PC-3 (cell line): ENCODE measurements around the gene ACTMAP. TPM values are rescaled to one million over a fixed set of nuclear protein-coding genes. Genes with fewer than 3 reads are reported as not detected.

Experiments used
- ATAC-seq: fragments of 200-7000 bp; cut with Tn5 transposase; 2 replicates; pipeline ENCODE4 v1.9.1; 2020; ENCODE audit warnings: mild to moderate bottlenecking, moderate library complexity
- BruUV-seq: library from RNA; stranded (reverse); fragments of 400-500 nt; replicated peaks from 2 replicates; lab custom pipeline; 2021; lab: Mats Ljungman, UMichigan
- CTCF ChIA-PET: fragments of 300-600 bp; sonication (Branson Sonifier 250); formaldehyde crosslinking; loops from one replicate; lab custom pipeline; 2022; ENCODE audit warnings: antibody characterized with exemption; lab: Charles Lee
- POLR2A ChIA-PET: fragments of 300-600 bp; sonication (Branson Sonifier 250); formaldehyde crosslinking; loops from one replicate; lab custom pipeline; 2022; ENCODE audit warnings: antibody characterized with exemption; ENCODE audit not compliant: unreplicated experiment; lab: Charles Lee
- DNase-seq: peaks from one replicate; pipeline ENCODE4 v3.0.0-alpha.2; 2015
- H2AFZ ChIP-seq: fragments of 300-600 bp; sonication (generic); 2 replicates; pipeline ENCODE4 v1.6.0; 2016; ENCODE audit warnings: antibody characterized with exemption, low read length
- H3F3A ChIP-seq: fragments of 300-600 bp; sonication (generic); one replicate; pipeline ENCODE4 v1.6.0; 2017; ENCODE audit warnings: antibody characterized with exemption, low read length, control low read depth, mild to moderate bottlenecking; ENCODE audit not compliant: unreplicated experiment
- H3K27ac ChIP-seq: fragments of 300-600 bp; sonication (generic); 2 replicates; pipeline ENCODE4 v1.5.1; 2016; ENCODE audit warnings: mild to moderate bottlenecking, low read length
- H3K27me3 ChIP-seq: fragments of 300-600 bp; sonication (generic); 2 replicates; pipeline ENCODE4 v1.6.1; 2016; ENCODE audit warnings: low read length, mixed read lengths
- H3K36me3 ChIP-seq: fragments of 300-600 bp; sonication (generic); 2 replicates; pipeline ENCODE4 v1.6.1; 2016; ENCODE audit warnings: low read depth, mixed run types, low read length, mixed read lengths
- H3K4me1 ChIP-seq: fragments of 300-600 bp; sonication (generic); 2 replicates; pipeline ENCODE4 v1.5.1; 2016; ENCODE audit warnings: low read length; ENCODE audit not compliant: insufficient read depth
- H3K4me2 ChIP-seq: fragments of 300-600 bp; sonication (generic); 2 replicates; pipeline ENCODE4 v1.6.0; 2016; ENCODE audit warnings: low read length
- H3K4me3 ChIP-seq: fragments of 300-600 bp; sonication (generic); 2 replicates; pipeline ENCODE4 v1.5.1; 2016; ENCODE audit warnings: mild to moderate bottlenecking, low read length, mixed read lengths
- H3K79me2 ChIP-seq: fragments of 300-600 bp; sonication (generic); 2 replicates; pipeline ENCODE4 v1.6.1; 2017; ENCODE audit warnings: low read length, mixed read lengths
- H3K9ac ChIP-seq: fragments of 300-600 bp; sonication (generic); 2 replicates; pipeline ENCODE4 v1.6.0; 2016; ENCODE audit warnings: mild to moderate bottlenecking, low read length
- H3K9me2 ChIP-seq: fragments of 300-600 bp; sonication (generic); replicated peaks from 2 replicates; pipeline ENCODE4 v1.6.1; 2016; ENCODE audit warnings: mixed run types, low read length, mixed read lengths
- H3K9me3 ChIP-seq: fragments of 300-600 bp; sonication (generic); 2 replicates; pipeline ENCODE4 v1.6.1; 2016; ENCODE audit warnings: low read length, mixed read lengths
- H4K20me1 ChIP-seq: fragments of 300-600 bp; sonication (generic); 2 replicates; pipeline ENCODE4 v1.6.1; 2016; ENCODE audit warnings: low read length, mixed read lengths
- EZH2 ChIP-seq: fragments of 300-600 bp; sonication (generic); IDR thresholded peaks from one replicate; pipeline ENCODE4 v1.6.1; 2017; ENCODE audit warnings: antibody characterized with exemption, mild to moderate bottlenecking, low read length; ENCODE audit not compliant: unreplicated experiment
- EZH2phosphoT487 ChIP-seq: fragments of 300-600 bp; sonication (generic); IDR thresholded peaks from 2 replicates; pipeline ENCODE4 v1.6.1; 2018; ENCODE audit warnings: mild to moderate bottlenecking, antibody characterized with exemption, low read length, borderline replicate concordance
- intact Hi-C: fragments of 100-400 bp; cut with micrococcal nuclease; formaldehyde crosslinking; loops from 2 replicates; pipeline ENCODE4 v1.9.0; 2023
- total RNA-seq: library from RNA; depleted of rRNA; stranded (reverse); fragments of >200 nt; gene quantifications from 2 replicates; pipeline ENCODE4 v1.2.3, GENCODE V29; 2014
- TF ChIP-seq, protein P1 (sequence below): fragments of 300-600 bp; sonication (generic); conservative IDR thresholded peaks from 2 replicates; pipeline ENCODE4 v1.5.1; 2017; ENCODE audit warnings: antibody characterized with exemption, low read depth, mild to moderate bottlenecking, low read length

The ACTMAP gene
- total RNA-seq, 1 experiment from 2014 or later, result 0.40 TPM

DNA sequence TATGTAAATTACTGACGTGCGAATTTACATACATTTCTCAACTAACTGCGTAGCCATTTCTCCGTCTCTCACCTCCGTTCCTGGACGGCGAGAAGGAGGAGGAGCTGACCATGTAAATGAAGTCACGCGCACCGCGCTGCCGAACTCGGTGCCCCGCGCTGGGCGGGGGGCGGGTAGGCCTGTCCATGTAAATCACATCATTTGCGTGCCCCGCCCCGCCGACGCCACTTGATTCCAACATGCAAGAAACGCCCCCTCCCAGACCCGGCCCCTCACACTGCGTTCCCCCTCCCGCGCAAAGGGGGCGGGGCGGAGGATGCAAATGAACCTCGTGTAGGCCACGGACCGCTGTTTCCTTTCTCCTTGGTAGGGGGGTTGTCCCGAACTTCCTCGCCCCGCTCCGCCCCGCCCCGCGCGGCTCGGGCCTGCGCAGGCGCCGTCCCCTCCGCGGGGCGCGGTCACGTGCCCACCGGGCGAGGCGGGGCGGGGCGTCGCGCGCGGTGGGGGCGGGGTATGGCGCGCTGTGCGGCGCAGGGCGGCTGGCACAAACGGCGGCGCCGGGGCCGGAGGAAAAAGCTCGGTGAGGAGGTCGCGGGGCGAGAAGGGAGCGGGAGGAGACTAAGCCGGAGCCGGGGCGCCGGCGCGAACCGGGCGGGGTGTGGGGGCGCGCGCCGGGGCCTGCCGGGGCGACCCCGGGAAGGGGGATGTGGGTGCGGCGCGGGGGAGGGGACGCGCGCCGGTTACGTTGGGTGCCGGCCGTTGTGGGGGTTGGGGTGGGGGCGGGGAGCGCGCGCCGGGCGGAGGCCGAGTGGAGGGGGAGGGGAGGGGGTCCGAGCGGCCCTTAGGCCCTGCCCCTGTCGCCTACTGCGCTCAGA is 48.6 kb upstream of the ACTMAP start, which contains the start of gene EGLN2:
Gene EGLN2 (plus strand): TSS at position 509 of the 875 bp plus-strand sequence. CDS start 1,382 bp downstream, outside the sequence.
- H3K27me3 ChIP-seq, result no peaks in the 10 kb centered on the region
- H3K9me2 ChIP-seq, result no peaks in the 10 kb centered on the region
- peak within 1 kb of the TSS; percentile 97 for H2AFZ ChIP-seq
- DNase-seq (peak; percentile 96), ATAC-seq (peak; percentile 87)
- CTCF ChIA-PET, result interaction anchor here (0.5 to 0.6 kb wide), 2 partner anchors 9 to 22 kb away, joined by 3 read pairs; no protein-coding TSS in a partner anchor
- H3K9ac ChIP-seq, result peak within 1 kb of the TSS; percentile 71
- no peaks in the 10 kb centered on the region for H3K9me3 ChIP-seq
- peaks cover 36% of the 10 kb centered on the region for H3K4me1 ChIP-seq
- no peak for TF ChIP-seq EZH2
- TF ChIP-seq EZH2phosphoT487, result no peak
- TF ChIP-seq, protein P1, sequence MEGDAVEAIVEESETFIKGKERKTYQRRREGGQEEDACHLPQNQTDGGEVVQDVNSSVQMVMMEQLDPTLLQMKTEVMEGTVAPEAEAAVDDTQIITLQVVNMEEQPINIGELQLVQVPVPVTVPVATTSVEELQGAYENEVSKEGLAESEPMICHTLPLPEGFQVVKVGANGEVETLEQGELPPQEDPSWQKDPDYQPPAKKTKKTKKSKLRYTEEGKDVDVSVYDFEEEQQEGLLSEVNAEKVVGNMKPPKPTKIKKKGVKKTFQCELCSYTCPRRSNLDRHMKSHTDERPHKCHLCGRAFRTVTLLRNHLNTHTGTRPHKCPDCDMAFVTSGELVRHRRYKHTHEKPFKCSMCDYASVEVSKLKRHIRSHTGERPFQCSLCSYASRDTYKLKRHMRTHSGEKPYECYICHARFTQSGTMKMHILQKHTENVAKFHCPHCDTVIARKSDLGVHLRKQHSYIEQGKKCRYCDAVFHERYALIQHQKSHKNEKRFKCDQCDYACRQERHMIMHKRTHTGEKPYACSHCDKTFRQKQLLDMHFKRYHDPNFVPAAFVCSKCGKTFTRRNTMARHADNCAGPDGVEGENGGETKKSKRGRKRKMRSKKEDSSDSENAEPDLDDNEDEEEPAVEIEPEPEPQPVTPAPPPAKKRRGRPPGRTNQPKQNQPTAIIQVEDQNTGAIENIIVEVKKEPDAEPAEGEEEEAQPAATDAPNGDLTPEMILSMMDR, result no peak
- peaks cover 15% of the 10 kb centered on the region; the same call in 1 of the 2 replicates for H4K20me1 ChIP-seq
- H3K27ac ChIP-seq, result peak within 1 kb of the TSS; percentile 41
- peak within 1 kb of the TSS; percentile 85 for H3K4me3 ChIP-seq
- POLR2A ChIA-PET, result interaction anchor here (0.6 kb wide), 3 partner anchors 20 to 345 kb away, joined by 4 to 17 read pairs (median 4); no protein-coding TSS in a partner anchor
- no peaks in the 10 kb centered on the region for H3K36me3 ChIP-seq
- H3F3A ChIP-seq, result no peaks in the 10 kb centered on the region
- H3K79me2 ChIP-seq, result peaks cover 44% of the 10 kb centered on the region
- intact Hi-C loops, result loop anchor here (1.0 to 10.0 kb wide), 2 partner anchors 110 to 134 kb away; no protein-coding TSS in a partner anchor
- H3K4me2 ChIP-seq, result peak within 1 kb of the TSS; percentile 92
- BruUV-seq, result no TSS peak

DNA sequence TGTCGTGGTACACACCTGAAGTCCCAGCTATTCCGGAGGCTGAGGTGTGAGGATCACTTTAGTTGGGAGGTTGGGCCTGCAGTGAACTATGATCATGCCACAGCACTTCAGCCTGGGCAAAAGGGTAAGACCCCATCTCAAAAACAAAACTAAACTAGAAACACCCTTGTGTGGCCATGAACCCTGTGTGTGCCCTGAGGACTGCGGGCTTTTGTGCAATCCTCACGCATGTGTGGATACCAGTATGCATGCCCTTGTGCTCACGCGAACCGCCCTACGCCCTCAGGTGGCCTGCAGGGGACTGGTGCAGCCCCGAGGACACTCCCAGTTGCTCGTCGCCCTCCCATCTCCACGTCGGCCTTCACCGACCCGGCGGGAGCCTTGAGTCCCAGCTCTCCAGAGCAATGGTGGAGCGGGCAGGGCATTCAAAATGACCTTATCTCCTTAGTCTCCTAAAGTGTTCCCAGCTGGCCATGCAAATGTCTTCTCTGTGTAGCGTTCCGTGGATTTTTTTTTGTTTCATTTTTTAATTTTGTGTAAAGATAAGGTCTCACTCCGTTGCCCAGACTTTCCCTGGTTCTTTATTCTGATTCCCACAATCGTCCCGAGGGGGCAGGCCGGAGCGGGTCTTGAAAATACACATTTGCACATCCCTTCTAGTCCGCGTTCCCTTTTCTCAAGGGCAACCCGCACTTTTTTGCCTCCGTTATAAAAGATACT is 47.8 kb upstream of the ACTMAP start:
- ATAC-seq (peak; percentile 27), DNase-seq (peak; percentile 41)
- intact Hi-C loops, result loop anchor here (1.0 to 10.0 kb wide), 2 partner anchors 111 to 133 kb away; no protein-coding TSS in a partner anchor
- peaks cover 31% of the 10 kb centered on the region for H3K4me1 ChIP-seq
- CTCF ChIA-PET, result interaction anchor here (0.6 kb wide), 1 partner anchor 10 kb away, joined by 3 read pairs; no protein-coding TSS in a partner anchor
- no peaks in the 10 kb centered on the region for H3K36me3 ChIP-seq
- no peaks in the 10 kb centered on the region for H3K27me3 ChIP-seq
- H3K4me2 ChIP-seq, result peak overlapping the region; percentile 84
- peaks cover 36% of the 10 kb centered on the region for H3K79me2 ChIP-seq
- POLR2A ChIA-PET, result interaction anchor here (0.6 kb wide), 1 partner anchor 20 kb away, joined by 4 read pairs; no protein-coding TSS in a partner anchor
- no peaks in the 10 kb centered on the region for H3K9me3 ChIP-seq
- no peaks in the 10 kb centered on the region for H3F3A ChIP-seq
- H3K27ac ChIP-seq, result peak overlapping the region; percentile 41
- peak overlapping the region; percentile 97 for H2AFZ ChIP-seq
- peaks cover 15% of the 10 kb centered on the region; the same call in 1 of the 2 replicates for H4K20me1 ChIP-seq
- TF ChIP-seq, protein P1, result peak; percentile 47
- TF ChIP-seq EZH2 (no peak), EZH2phosphoT487 (no peak)
- H3K9me2 ChIP-seq, result no peaks in the 10 kb centered on the region
- BruUV-seq, result TSS peak; percentile 93
- H3K9ac ChIP-seq, result peak overlapping the region; percentile 52; the same call in 1 of the 2 replicates
- H3K4me3 ChIP-seq, result peak overlapping the region; percentile 78
